Germinal center (tissue), 1 donor: ENCODE results near the gene MARCOL.
"Not testable (repeated sequence)": the region's sequence is repeated elsewhere in the genome, so short reads cannot be mapped to it uniquely, and the experiment has no call there.

Source experiments
- DNase-seq: peaks from one replicate; pipeline ENCODE4 v3.0.0; 2012; ENCODE audit warnings: mixed read lengths, low spot score

Gene MARCOL

GRCh38 chr5:148268566-148268965 lies 30.2 kb downstream of the MARCOL start, which contains the start of gene SPINK13:
SPINK13 (plus strand) TSS chr5:148268794; CDS start chr5:148270073, 1,279 bp downstream.
- no peak for DNase-seq

- not testable (repeated sequence) for DNase-seq
Measured at GRCh38 chr5:148275129-148275528, 36.8 kb downstream of the MARCOL start.

GRCh38 chr5:148280893-148281292 lies 42.6 kb downstream of the MARCOL start:
- not testable (repeated sequence) for DNase-seq

- not testable (repeated sequence) for DNase-seq
Measured at GRCh38 chr5:148281336-148281735, 43.0 kb downstream of the MARCOL start.

GRCh38 chr5:148290271-148291195 lies 52.2 kb downstream of the MARCOL start:
- DNase-seq, result no peak
